Left lung (tissue), 10 donors: ENCODE data around the gene HUNK. TPM values are rescaled to one million over a fixed set of nuclear protein-coding genes. Genes with fewer than 3 reads are reported as not detected.

ENCODE experiments used
- ATAC-seq: fragments of 200-7000 bp; cut with Tn5 transposase; one replicate; pipeline ENCODE4 v1.9.1; 2020; ENCODE audit warnings: moderate library complexity
- DNase-seq, 4 donors: peaks; one replicate each; pipeline ENCODE4 v3.0.0-alpha.2; 2013 to 2020
- H3K27ac ChIP-seq, 2 donors: fragments of 200-600 bp; sonication (generic) in 1 of 2; one replicate each; pipeline versions ENCODE4 v1.5.0 to v1.8.0; 2020 to 2021
- H3K27me3 ChIP-seq, 2 donors: fragments of 200-600 bp; sonication (generic) in 1 of 2; one replicate each; pipeline versions ENCODE4 v1.5.0 to v1.8.0; 2020 to 2021
- H3K36me3 ChIP-seq, 2 donors: fragments of 200-600 bp; sonication (generic) in 1 of 2; one replicate each; pipeline versions ENCODE4 v1.5.0 to v1.8.0; 2020 to 2021
- H3K4me1 ChIP-seq, 2 donors: fragments of 200-600 bp; one replicate each; pipeline ENCODE4 v1.8.0; 2021
- H3K4me3 ChIP-seq, 2 donors: fragments of 200-600 bp; sonication (generic) in 1 of 2; one replicate each; pipeline versions ENCODE4 v1.5.0 to v1.8.0; 2020 to 2021; ENCODE audit warnings: mild to moderate bottlenecking in 1 of 2
- H3K9me3 ChIP-seq, 2 donors: fragments of 200-600 bp; sonication (generic) in 1 of 2; one replicate each; pipeline versions ENCODE4 v1.5.0 to v1.8.0; 2020 to 2021
- intact Hi-C, 2 donors: fragments of 100-400 bp; cut with DNase I; formaldehyde crosslinking; loops; one replicate each; pipeline versions ENCODE4 v1.11.2 to v1.14.2; 2022
- polyA plus RNA-seq, 6 donors: library from polyadenylated mRNA; unstranded; fragments of 120-200 nt; gene quantifications; one replicate each; pipeline ENCODE4 v1.2.1, GENCODE V29; 2013; ENCODE audit not compliant: insufficient read length in 6 of 6
- total RNA-seq, 2 donors: library from RNA; stranded (reverse); fragmentation: NEBNext Ultra II Directional; extraction: Animal tissue kit (Norgen Biotek cat#: 25700); gene quantifications; one replicate each; pipeline ENCODE4 v1.2.1, GENCODE V29; 2021
- TF ChIP-seq, protein P1 (sequence below), 2 donors: fragments of 200-600 bp; sonication (generic) in 1 of 2; IDR thresholded peaks; one replicate each; pipeline versions ENCODE4 v1.5.0 to v1.8.0; 2021; ENCODE audit warnings: antibody characterized with exemption in 2 of 2
- donor health status: DM: no; HTN: yes; CAD: no.
- donor health status: DM: no; HTN: no; CAD: no.

The HUNK gene
- total and polyA plus RNA-seq, 8 donors, result 2.9 to 7.4 (median 6.0) TPM

DNA sequence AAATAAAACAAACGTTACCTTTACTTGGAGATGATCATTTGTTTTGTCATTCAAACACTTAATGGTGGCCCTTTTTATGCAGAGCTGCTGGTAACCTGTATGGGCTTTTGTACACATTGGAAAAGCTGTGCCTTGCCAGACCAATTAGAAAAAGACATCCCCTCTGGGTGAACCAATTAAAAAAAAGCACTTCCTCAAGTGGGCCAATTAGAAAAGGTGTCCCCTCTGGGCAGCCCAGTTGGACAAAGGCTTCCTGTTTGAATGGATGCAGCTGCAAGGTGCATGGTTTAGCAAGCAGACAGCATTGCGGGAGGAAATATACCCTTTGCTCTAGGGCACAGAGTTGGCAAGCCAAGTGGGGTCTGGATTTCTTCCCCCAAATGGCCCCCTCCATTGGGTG is 21.6 kb downstream of the HUNK start:
- Histone ChIP-seq H3K36me3 (no peaks in the 10 kb centered on the region), H3K4me1 (no peaks in the 10 kb centered on the region), H3K4me3 (no peak overlapping the region), H3K27ac (no peak overlapping the region), H3K9me3 (no peaks in the 10 kb centered on the region), H3K27me3 (no peaks in the 10 kb centered on the region)
- no peak for DNase-seq
- no peak for ATAC-seq
- TF ChIP-seq, protein P1, sequence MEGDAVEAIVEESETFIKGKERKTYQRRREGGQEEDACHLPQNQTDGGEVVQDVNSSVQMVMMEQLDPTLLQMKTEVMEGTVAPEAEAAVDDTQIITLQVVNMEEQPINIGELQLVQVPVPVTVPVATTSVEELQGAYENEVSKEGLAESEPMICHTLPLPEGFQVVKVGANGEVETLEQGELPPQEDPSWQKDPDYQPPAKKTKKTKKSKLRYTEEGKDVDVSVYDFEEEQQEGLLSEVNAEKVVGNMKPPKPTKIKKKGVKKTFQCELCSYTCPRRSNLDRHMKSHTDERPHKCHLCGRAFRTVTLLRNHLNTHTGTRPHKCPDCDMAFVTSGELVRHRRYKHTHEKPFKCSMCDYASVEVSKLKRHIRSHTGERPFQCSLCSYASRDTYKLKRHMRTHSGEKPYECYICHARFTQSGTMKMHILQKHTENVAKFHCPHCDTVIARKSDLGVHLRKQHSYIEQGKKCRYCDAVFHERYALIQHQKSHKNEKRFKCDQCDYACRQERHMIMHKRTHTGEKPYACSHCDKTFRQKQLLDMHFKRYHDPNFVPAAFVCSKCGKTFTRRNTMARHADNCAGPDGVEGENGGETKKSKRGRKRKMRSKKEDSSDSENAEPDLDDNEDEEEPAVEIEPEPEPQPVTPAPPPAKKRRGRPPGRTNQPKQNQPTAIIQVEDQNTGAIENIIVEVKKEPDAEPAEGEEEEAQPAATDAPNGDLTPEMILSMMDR (IDR thresholded peaks at IDR 0.05), result no peak
- intact Hi-C loops, result no loop called here

DNA sequence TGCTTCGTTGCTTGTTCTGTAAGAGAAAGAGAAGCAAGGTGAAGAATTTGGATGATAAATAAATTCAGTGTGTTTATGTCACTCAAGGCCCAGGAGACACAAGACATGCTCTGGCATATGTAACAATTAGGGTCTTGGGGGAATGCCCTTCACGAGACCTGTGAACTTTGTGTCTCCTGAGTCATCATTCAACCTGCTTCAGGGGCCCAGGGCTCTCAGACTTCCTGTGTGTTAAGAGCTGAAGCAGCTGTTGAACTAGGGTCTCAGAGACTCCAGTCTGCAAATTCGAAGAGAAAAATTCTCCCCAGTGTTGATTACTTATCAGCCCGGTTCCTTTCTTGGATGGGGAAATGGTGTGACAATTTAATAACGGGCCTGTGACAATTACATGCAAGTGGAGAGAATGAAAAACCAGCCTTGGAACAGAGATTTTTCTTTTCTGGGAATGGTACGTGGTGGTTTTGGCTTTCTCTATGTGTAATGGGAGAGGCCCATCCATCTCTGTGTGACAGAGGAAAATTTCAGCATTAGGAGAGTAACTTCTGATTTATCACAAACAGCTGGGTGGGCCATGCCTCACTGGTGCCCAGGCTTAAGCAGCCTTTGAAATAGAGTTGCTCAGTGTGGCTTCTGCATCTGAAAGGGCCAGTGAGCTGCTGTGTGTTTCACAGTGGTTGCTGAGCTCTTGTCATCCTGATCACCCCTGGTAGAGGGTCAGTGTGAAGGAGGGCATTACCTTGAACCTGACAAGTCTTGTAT is 22.4 kb downstream of the HUNK start:
- Histone ChIP-seq H3K4me3 (no peak overlapping the region), H3K4me1 (no peaks in the 10 kb centered on the region), H3K9me3 (no peaks in the 10 kb centered on the region), H3K27ac (no peak overlapping the region), H3K27me3 (no peaks in the 10 kb centered on the region), H3K36me3 (no peaks in the 10 kb centered on the region)
- DNase-seq (no peak), ATAC-seq (peak; percentile 42)
- TF ChIP-seq, protein P1 (IDR thresholded peaks at IDR 0.05), result no peak
- intact Hi-C loops, result no loop called here

DNA sequence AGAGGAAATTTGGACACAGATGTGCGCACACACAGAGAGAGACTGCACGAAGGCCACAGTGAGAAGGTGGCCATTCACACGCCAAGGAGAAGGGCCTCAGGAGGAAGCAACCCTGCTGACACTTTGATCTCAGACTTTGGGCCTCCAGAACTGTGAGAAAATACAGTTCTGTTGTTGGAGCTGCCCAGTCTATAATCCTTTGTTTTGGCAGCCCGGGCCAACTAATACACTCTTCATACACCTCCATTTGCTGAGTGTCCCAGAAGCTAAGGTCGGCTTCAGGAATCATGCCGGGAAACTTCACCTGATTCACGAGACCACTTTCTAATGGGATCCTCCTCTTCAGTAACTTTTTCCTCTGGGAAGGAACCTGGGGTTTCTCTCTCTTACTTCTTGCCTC is 23.2 kb downstream of the HUNK start:
- Histone ChIP-seq H3K9me3 (no peaks in the 10 kb centered on the region), H3K4me3 (no peak overlapping the region), H3K27me3 (no peaks in the 10 kb centered on the region), H3K36me3 (no peaks in the 10 kb centered on the region), H3K4me1 (no peaks in the 10 kb centered on the region), H3K27ac (no peak overlapping the region)
- intact Hi-C loops, result no loop called here
- TF ChIP-seq, protein P1 (IDR thresholded peaks at IDR 0.05), result no peak
- DNase-seq, result no peak
- no peak for ATAC-seq

DNA sequence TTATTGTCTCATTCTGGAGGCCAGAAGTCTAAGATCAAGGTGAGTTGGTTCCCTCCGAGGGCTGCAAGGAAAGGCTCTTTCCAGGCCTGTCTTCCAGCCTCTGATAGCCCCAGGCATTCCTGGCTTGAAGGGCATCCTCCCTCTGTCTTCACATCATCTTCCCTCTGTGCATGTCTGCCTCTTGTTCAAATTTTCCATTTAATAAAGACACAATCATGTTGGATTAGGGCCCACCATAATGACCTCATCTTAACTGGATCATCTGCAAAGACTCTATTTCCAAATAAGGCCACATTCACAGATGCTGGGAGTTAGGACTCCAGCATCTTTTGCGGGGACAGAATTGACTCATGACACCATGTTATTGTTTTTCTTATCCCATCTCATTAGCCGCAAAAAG is 24.5 kb downstream of the HUNK start:
- Histone ChIP-seq H3K36me3 (no peaks in the 10 kb centered on the region), H3K4me1 (no peaks in the 10 kb centered on the region), H3K27me3 (no peaks in the 10 kb centered on the region), H3K9me3 (no peaks in the 10 kb centered on the region), H3K27ac (no peak overlapping the region), H3K4me3 (no peak overlapping the region)
- ATAC-seq (no peak), DNase-seq (no peak)
- TF ChIP-seq, protein P1 (IDR thresholded peaks at IDR 0.05), result no peak
- intact Hi-C loops, result no loop called here

DNA sequence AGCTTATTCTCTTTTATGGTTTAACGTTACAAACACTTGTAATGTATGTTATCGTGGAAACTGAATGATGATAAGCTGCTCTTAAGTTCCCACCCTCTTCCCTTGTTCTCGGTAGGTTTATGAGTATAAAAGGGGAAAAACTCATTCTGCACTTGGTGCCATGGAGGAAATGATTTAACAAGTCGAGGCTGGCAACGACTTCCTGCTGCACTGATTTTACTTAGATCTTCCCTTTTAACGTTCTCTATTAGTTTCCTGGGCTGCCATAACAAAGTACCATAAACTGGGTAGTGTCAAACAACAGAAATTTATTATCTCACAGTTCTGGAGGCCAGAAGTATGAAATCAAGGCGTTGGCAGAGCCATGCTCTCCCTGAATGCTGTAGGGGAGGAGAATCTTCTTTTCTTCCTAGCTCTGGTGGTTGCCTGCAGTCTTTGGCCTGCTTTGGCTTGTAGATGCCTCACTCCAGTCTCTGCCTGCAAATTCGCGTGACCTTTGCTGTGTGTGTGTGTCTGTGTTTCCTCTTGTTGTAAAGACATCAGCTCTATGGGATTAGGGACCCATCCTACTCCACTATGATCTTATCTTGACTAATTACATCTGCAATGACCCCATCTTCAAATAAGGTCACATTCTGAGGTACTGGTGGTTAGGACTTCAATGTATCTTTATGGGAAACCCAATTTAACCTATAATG is 26.3 kb downstream of the HUNK start:
- intact Hi-C loops, result no loop called here
- H3K27ac ChIP-seq, result no peak overlapping the region

More for the DNA sequence above, 26.3 kb downstream of the HUNK start:
- TF ChIP-seq, protein P1 (IDR thresholded peaks at IDR 0.05), result no peak
- H3K36me3 ChIP-seq, result no peaks in the 10 kb centered on the region
- no peak overlapping the region for H3K4me3 ChIP-seq
- no peak for ATAC-seq
- H3K9me3 ChIP-seq, result no peaks in the 10 kb centered on the region
- no peak for DNase-seq
- H3K27me3 ChIP-seq, result no peaks in the 10 kb centered on the region
- no peaks in the 10 kb centered on the region for H3K4me1 ChIP-seq
